GM19463 (cell line): Measurements from ENCODE around the gene CCSER1.
"Not testable (repeated sequence)": the region's sequence is repeated elsewhere in the genome, so short reads cannot be mapped to it uniquely, and the experiment has no call there.

Source experiments
- ATAC-seq: cut with Tn5 transposase; IDR thresholded peaks from one replicate; pipeline ENCODE4 v1.9.1; 2021; ENCODE audit warnings: mild to moderate bottlenecking, moderate library complexity; ENCODE audit not compliant: unreplicated experiment

CCSER1 gene

GRCh38 chr4:91611782-91612181, 1484.6 kb downstream of the CCSER1 start:
- ATAC-seq: no peak

DNA sequence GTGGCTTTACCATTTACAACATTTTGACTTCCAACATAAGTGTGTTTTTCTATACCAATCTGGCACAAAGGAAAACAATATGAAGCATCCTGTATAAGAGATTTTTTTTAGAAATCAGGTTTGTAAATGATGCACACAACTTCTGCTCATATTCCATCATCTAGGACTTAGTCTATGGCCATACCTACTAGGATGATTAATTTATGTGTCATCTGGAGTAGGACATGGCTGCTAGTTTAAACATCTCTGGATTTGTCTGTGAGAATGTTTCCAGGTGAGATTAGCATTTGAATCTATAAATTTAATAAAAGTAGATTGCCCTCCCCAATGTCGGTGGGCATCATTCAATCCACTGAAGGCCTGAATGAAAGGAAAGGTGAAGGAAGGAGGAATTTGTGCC, 1493.8 kb downstream of the CCSER1 start:
- no peak for ATAC-seq

DNA sequence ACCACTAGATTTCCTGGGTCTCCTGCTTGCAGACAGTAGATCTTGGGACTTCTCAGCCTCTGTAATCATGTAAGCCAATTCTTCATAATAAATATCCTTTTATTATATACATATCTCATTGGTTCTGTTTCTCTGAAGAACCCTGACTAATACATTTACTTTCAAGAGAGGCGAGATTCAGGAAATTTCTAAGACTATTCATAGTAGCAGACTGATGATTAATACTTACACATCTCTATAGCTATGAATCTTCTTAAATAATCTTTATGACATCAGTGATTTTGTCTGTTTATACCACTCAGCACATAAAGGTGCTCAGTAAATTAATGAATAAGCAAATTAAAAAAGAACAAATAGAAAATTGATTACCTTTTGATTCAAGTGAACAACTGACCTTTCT, 1494.3 kb downstream of the CCSER1 start:
- ATAC-seq: no peak

DNA sequence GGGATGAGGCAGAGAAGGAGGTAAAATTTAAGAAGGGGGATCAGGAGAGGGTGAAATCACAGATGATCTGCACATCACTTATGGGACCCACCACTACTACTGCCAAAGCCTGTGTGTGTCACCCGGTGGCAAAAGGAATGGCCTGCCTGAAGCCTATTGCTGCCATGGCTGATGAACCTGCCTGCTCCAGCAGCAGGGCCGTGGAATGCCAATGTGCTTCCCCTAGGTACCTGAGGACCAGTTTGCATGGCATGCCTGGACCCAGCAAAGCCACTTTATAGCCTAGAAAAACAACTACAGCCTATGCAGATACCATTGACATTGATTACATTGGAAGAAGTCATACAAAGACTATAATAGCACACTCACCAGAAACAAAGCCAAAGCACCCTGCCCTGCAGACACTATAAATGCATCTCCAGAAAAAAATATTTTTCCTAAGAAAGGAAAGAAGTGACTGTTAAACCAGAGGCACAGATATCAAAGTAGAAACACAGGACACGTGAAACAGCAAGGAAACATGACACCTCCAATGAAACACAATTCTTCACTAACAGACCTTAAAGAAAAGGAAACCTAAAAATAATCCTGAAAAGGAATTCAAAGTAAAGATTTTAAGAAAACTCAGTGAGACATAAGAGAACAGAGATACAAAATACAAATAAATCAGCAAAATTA, 1495.9 kb downstream of the CCSER1 start:
- no peak for ATAC-seq

GRCh38 chr4:91623603-91623967, 1496.4 kb downstream of the CCSER1 start:
- not testable (repeated sequence) for ATAC-seq

DNA sequence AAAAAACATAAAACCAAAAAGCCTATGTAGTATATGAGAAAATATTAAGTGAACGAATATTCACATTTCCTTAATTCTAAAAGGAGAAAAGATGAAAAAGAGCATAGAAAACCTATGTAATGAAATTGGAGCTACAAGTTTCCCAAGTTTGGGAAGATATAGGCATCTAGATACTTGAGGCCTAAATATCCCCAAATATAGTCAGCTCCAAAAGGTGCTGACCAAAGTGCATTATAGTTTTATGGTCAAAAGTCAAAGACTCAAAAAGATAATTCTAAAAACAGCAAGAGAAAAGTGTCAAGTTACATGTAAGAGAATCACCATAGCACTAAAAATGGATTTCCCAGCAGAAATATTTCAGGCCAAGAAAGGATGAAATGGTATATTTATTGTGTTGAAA, 1502.9 kb downstream of the CCSER1 start:
- ATAC-seq: no peak

DNA sequence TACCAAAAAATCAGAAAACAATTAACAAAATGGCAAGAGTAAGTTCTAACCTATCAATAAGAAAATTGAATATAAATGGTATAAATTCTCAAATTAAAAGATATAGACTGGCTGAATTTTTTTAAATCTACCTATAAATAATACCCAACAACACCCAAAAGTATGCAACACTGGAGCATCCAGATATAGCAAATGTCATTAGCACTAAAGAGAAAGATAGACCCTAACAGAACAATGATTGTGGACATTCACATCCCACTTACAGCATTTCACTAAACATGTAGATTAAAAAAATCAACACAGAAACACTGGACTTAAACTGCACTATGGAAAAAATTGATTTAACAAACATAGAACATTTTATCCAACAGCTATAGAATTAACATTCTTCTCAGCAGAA, 1503.6 kb downstream of the CCSER1 start:
- ATAC-seq: no peak

- no peak for ATAC-seq
Observed at GRCh38 chr4:91631335-91631734, 1504.1 kb downstream of the CCSER1 start.

- no peak for ATAC-seq
Observed at GRCh38 chr4:91636083-91636482, 1508.9 kb downstream of the CCSER1 start.
